ENCODE data around the gene MSH4.
"Not testable (repeated sequence)": the region's sequence is repeated elsewhere in the genome, so short reads cannot be mapped to it uniquely, and the experiment has no call there.

MSH4 gene

GRCh38 chr1:75943037-75943436, 146.4 kb downstream of the MSH4 start:
- DNase-seq: not testable (repeated sequence)

GRCh38 chr1:75950176-75950575, 153.5 kb downstream of the MSH4 start:
- DNase-seq: no peak

GRCh38 chr1:75952016-75952415, 155.3 kb downstream of the MSH4 start:
- DNase-seq: no peak

- no peak for DNase-seq
Measured at GRCh38 chr1:75953461-75953860, 156.8 kb downstream of the MSH4 start.

- no peak for DNase-seq
Measured at GRCh38 chr1:75954586-75954985, 157.9 kb downstream of the MSH4 start.

All from right kidney (tissue), 1 donor.